ENCODE data around the gene SLC12A4. TPM values are rescaled to one million over a fixed set of nuclear protein-coding genes. Genes with fewer than 3 reads are reported as not detected.
"Not testable (repeated sequence)": the region's sequence is repeated elsewhere in the genome, so short reads cannot be mapped to it uniquely, and the experiment has no call there.

The SLC12A4 gene
- total and polyA plus RNA-seq, 5 experiments from 2014 or later, result 3.0 to 36.4 (median 5.6) TPM

DNA sequence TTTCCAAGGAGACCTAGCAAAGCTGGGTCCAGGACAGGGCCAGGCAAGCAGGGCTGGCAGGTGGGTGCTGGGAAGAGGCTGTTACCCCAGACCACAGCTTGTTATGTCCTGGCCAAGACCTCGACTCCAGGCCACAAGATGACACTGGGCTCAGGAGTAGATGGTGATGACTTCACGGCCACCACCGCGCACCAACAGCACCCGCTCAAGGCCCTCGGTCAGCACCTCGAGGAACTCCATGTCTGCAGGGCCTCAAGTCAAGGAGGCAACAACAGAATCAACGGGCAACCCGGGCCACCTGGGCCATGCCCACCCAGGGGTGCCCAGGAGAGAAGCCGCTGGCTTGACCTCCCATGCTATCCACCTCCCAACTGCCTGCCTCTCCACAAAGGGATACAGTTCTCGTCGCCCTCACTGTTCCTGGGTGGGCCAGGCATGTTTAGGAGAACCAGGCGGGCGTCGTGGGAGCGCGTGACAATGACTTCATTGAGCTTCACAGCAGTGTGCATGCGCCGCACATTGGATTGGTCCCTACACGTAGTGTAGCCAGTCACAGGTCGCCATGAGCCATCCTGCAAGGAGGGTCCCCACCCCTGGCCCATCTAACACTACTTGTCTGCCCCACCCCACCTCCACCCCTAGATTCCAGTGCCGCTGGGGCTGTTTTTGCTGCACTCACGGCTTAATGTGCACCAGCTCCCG lies 23.6 kb downstream of the SLC12A4 start:
- peaks cover 0 to 3% (median 1%) of the 10 kb centered on the region in 3 donors for H3K36me3 Mint-ChIP-seq
- peaks cover 14 to 24% (median 20%) of the 10 kb centered on the region in 4 donors for H3K4me1 Mint-ChIP-seq
- H3K27me3 Mint-ChIP-seq, result no peaks in the 10 kb centered on the region
- no peak overlapping the region for H3K4me3 Mint-ChIP-seq
- H3K9me3 Mint-ChIP-seq, result no peaks in the 10 kb centered on the region
- H3K27ac Mint-ChIP-seq, result no peak overlapping the region
- POLR2A ChIA-PET, result interaction anchor here (0.7 to 1.2 kb wide), 3 partner anchors 9 to 71 kb away, joined by 3 to 4 read pairs (median 3); no protein-coding TSS in a partner anchor
- DNase-seq (no peak), ATAC-seq (no peak)

- Mint-ChIP-seq H3K27me3 (no peaks in the 10 kb centered on the region), H3K9me3 (no peaks in the 10 kb centered on the region), H3K27ac (peak within 1 kb of the TSS in 2 of 10 donors; percentile 5 to 65), H3K36me3 (peaks cover 0 to 3% (median 1%) of the 10 kb centered on the region in 3 donors), H3K4me1 (peaks cover 17 to 32% (median 28%) of the 10 kb centered on the region in 4 donors), H3K4me3 (no peak within 1 kb of the TSS)
- DNase-seq (no peak), ATAC-seq (no peak)
- POLR2A ChIA-PET, result interaction anchor here (0.9 to 1.2 kb wide), 2 partner anchors 8 to 17 kb away, joined by 3 to 4 read pairs; no protein-coding TSS in a partner anchor
These were observed 24.6 kb downstream of the SLC12A4 start, which contains the start of gene LCAT for GRCh38 chr16:67943619-67944504. TSS of gene LCAT (minus strand) at chr16:67944120. CDS start at chr16:67944101, 19 bp downstream.

DNA sequence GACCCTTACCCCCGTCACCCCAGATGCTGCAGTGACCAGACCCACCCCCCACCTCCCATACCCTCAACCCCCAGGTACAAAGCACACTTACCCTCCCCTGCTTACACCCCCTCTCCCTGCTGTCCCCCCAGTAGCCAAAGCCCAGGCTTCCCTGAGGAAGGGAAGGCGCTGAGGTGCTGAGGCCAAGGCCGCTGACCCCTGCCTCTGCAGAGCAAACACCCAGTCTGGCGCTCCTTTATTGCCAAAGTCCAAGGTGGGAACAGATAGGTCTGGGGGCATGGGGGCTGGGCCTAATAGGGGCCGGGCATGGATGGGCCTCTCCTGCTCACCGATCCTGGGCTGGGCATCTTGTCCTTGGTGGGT lies 25.2 kb downstream of the SLC12A4 start:
- Mint-ChIP-seq H3K36me3 (peaks cover 0 to 3% (median 1%) of the 10 kb centered on the region in 3 donors), H3K4me3 (no peak overlapping the region), H3K27me3 (no peaks in the 10 kb centered on the region), H3K9me3 (no peaks in the 10 kb centered on the region), H3K27ac (no peak overlapping the region), H3K4me1 (peaks cover 16 to 33% (median 29%) of the 10 kb centered on the region in 4 donors)
- POLR2A ChIA-PET, result no interaction called here
- ATAC-seq (no peak), DNase-seq (no peak)

GRCh38 chr16:67942510-67943255 lies 25.8 kb downstream of the SLC12A4 start:
- Mint-ChIP-seq H3K9me3 (no peaks in the 10 kb centered on the region), H3K36me3 (peaks cover 0 to 3% (median 1%) of the 10 kb centered on the region in 3 donors), H3K4me3 (no peak overlapping the region), H3K27me3 (no peaks in the 10 kb centered on the region), H3K27ac (peak overlapping the region in 2 of 10 donors; percentile 76 to 90), H3K4me1 (peaks cover 14 to 33% (median 29%) of the 10 kb centered on the region in 4 donors)
- DNase-seq, result no peak
- POLR2A ChIA-PET, result interaction anchor here (0.6 to 1.7 kb wide), 4 partner anchors 11 to 344 kb away, joined by 3 to 7 read pairs (median 4); partner anchors contain the start of gene CTRL
- no peak for ATAC-seq

GRCh38 chr16:67942200-67942509 lies 26.3 kb downstream of the SLC12A4 start:
- peak overlapping the region in 8 of 10 donors; percentile 46 to 90 (median 72) for H3K27ac Mint-ChIP-seq
- H3K4me3 Mint-ChIP-seq, result peak overlapping the region in 1 of 10 donors; percentile 20
- H3K36me3 Mint-ChIP-seq, result peaks cover 0 to 3% (median 1%) of the 10 kb centered on the region in 3 donors
- peak; percentile 37 to 41 for ATAC-seq
- DNase-seq, result peak in 3 of 10 donors; percentile 22 to 36 (median 29)
- H3K4me1 Mint-ChIP-seq, result peaks cover 18 to 37% (median 33%) of the 10 kb centered on the region in 4 donors
- POLR2A ChIA-PET, result interaction anchor here (0.6 to 1.7 kb wide), 5 partner anchors 10 to 344 kb away, joined by 3 to 7 read pairs (median 3); partner anchors contain the start of gene CTRL
- H3K9me3 Mint-ChIP-seq, result no peaks in the 10 kb centered on the region
- no peaks in the 10 kb centered on the region for H3K27me3 Mint-ChIP-seq

DNA sequence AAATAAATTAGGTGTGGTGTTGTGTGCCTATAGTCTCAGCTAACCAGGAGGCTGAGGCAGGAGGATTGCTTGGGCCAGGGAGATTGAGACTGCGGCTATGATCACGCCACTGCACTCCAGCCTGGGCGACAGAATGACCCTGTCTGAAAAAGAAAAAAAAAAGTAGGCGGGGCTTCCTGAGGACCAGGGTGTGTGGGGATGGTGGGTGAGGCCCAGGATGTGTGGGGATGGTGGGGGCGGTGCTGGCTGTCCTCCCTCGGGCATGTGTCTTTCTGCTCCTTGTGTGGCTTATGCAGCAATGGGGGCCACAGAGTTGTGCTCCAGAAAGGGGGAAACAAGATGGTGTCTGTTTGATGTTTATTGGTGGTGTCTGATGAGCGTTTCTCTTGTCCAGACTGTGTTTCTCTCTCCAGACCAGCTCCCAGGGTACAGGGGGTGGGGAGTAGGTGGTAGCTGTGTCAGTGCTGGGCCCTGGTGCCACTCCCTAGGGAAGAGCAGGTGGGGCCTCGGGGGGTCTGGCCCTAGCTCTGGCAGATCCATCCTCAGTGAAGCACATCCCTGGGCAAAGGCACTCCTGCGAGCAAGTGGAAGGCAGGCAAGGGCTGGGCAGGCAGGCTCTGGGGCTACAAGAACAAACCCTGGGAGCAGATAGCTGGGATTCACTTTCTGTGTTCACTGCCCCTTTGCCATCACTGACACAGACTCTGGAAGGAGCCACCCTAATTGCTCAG lies 26.8 kb downstream of the SLC12A4 start:
- ATAC-seq (no peak), DNase-seq (no peak)
- no peaks in the 10 kb centered on the region for H3K27me3 Mint-ChIP-seq
- POLR2A ChIA-PET, result interaction anchor here (0.6 to 1.7 kb wide), 6 partner anchors 10 to 345 kb away, joined by 3 to 7 read pairs (median 4); partner anchors contain the start of gene CTRL
- H3K4me1 Mint-ChIP-seq, result peaks cover 23 to 42% (median 38%) of the 10 kb centered on the region in 4 donors
- no peaks in the 10 kb centered on the region for H3K9me3 Mint-ChIP-seq
- H3K4me3 Mint-ChIP-seq, result peak overlapping the region in 1 of 10 donors; percentile 60
- peaks cover 0 to 3% (median 1%) of the 10 kb centered on the region in 3 donors for H3K36me3 Mint-ChIP-seq
- H3K27ac Mint-ChIP-seq, result peak overlapping the region in 9 of 10 donors; percentile 34 to 95 (median 74)

GRCh38 chr16:67940446-67941089 lies 27.9 kb downstream of the SLC12A4 start:
- POLR2A ChIA-PET, result interaction anchor here (0.6 to 2.0 kb wide), 12 partner anchors 9 to 437 kb away, joined by 3 to 6 read pairs (median 3); partner anchors contain the start of genes SLC12A4 and TSNAXIP1
- Mint-ChIP-seq H3K27ac (peak overlapping the region; percentile 84 to 95 (median 92)), H3K9me3 (no peaks in the 10 kb centered on the region), H3K36me3 (peaks cover 4 to 7% (median 5%) of the 10 kb centered on the region in 3 donors), H3K4me1 (peaks cover 26 to 41% (median 39%) of the 10 kb centered on the region in 4 donors), H3K4me3 (peak overlapping the region; percentile 50 to 86 (median 70)), H3K27me3 (no peaks in the 10 kb centered on the region)
- no peak for DNase-seq
- no peak for ATAC-seq

DNA sequence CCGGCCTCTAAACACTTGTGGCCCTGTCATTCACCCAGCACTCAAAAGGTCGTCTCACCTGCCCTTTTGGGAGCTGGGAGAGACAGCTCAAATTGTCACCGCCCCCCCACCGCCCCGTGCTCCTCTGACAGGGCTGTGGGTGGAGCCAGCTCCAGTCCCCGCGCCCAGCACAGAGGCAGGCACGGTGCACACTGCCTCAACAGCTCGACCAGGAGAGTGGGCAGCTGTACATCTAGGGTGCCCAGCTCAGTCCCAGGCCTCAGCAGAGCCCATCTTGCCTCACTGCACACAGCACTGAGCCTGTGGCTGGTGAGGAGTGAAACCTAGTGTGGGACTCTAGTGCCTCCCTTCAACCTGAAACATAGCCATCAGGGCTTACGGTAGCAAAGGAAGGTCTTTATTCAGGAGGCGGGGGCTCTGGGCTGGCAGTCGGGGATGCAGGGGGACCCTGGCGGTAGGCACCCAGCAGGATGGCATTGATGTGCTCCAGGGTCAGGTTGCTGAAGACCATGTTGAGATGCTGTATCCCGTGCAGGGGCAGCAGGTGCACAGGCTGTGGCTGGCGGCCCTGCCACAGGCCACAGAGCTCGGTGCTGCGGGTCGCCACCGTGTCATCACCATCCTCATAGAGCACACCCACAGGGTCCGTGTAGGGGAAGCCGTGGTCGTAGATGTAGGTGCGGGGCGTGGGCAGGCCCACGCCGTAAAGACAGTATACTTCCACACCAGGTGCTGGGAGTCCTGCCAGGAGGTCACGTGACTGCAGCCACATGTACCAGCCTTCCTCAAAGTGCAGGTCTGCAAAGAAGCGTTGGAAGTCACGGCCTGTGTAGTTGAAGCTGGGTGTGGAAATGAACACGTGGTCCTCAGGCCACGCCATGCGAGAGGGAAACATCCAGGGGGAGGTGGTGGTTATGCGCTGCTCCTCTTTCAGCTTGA lies 28.7 kb downstream of the SLC12A4 start:
- peak overlapping the region; percentile 50 to 86 (median 70) for H3K4me3 Mint-ChIP-seq
- peaks cover 33 to 49% (median 47%) of the 10 kb centered on the region in 4 donors for H3K4me1 Mint-ChIP-seq

GRCh38 chr16:67937713-67938112 lies 30.7 kb downstream of the SLC12A4 start:
- H3K27me3 Mint-ChIP-seq, H3K9me3 Mint-ChIP-seq, DNase-seq, ATAC-seq: not testable (repeated sequence)
- peak overlapping the region in 5 of 10 donors; percentile 99 to 100 (median 99) for H3K4me3 Mint-ChIP-seq
- POLR2A ChIA-PET, result interaction anchor here (0.6 to 3.0 kb wide), 7 partner anchors 9 to 152 kb away, joined by 3 to 34 read pairs (median 4); partner anchors contain the start of gene NFATC3
- peaks cover 34 to 61% (median 55%) of the 10 kb centered on the region in 4 donors for H3K4me1 Mint-ChIP-seq
- H3K36me3 Mint-ChIP-seq, result peaks cover 4 to 32% (median 6%) of the 10 kb centered on the region in 3 donors
- peak overlapping the region in 7 of 10 donors; percentile 14 to 99 (median 98) for H3K27ac Mint-ChIP-seq

More for the DNA sequence above, 28.7 kb downstream of the SLC12A4 start:
- Mint-ChIP-seq H3K27me3 (no peaks in the 10 kb centered on the region), H3K36me3 (peaks cover 4 to 15% (median 6%) of the 10 kb centered on the region in 3 donors), H3K27ac (peak overlapping the region; percentile 84 to 95 (median 92)), H3K9me3 (no peaks in the 10 kb centered on the region)
- DNase-seq (peak in 9 of 10 donors; percentile 35 to 79 (median 40)), ATAC-seq (peak; percentile 1 to 6)
- POLR2A ChIA-PET, result interaction anchor here (0.7 to 2.0 kb wide), 12 partner anchors 10 to 436 kb away, joined by 3 to 6 read pairs (median 4); partner anchors contain the start of genes PSKH1, SLC12A4 and TSNAXIP1
